Measurements from ENCODE around the gene RBM4. TPM values are rescaled to one million over a fixed set of nuclear protein-coding genes. Genes with fewer than 3 reads are reported as not detected.

Gene RBM4
- total and polyA plus RNA-seq, 2 donors from 2014 or later: 125 to 168 TPM

GRCh38 chr11:66684635-66685034 lies 46.1 kb downstream of the RBM4 start:
- intact Hi-C loops (cut with DNase I): loop anchor here (10.0 kb wide), 1 partner anchor 280 kb away; no protein-coding TSS in a partner anchor
- DNase-seq: no peak

GRCh38 chr11:66685276-66686099 lies 47.0 kb downstream of the RBM4 start:
- Histone ChIP-seq H3K36me3 (ENCODE audit: control insufficient read depth in 2 of 3, insufficient read depth in 3 of 3, low read length in 3 of 3) (peaks cover 0 to 6% (median 3%) of the 10 kb centered on the region in 3 donors), H3K4me1 (ENCODE audit: control insufficient read depth in 2 of 3, insufficient read depth in 2 of 3, low read depth in 1 of 3, low read length in 3 of 3) (no peaks in the 10 kb centered on the region), H3K27ac (ENCODE audit: low read depth in 2 of 2, low read length in 2 of 2) (no peak overlapping the region), H3K4me3 (ENCODE audit: low read length in 3 of 3) (no peak overlapping the region), H3K27me3 (ENCODE audit: control insufficient read depth, insufficient read depth, low read length) (no peaks in the 10 kb centered on the region), H3K9ac (ENCODE audit: low read length in 3 of 3) (no peak overlapping the region), H3K9me3 (ENCODE audit: control insufficient read depth in 2 of 3, insufficient read depth in 1 of 3, low read length in 3 of 3) (no peaks in the 10 kb centered on the region)
- intact Hi-C loops (cut with DNase I): loop anchor here (10.0 kb wide), 1 partner anchor 281 kb away; no protein-coding TSS in a partner anchor
- DNase-seq: peak in 1 of 5 donors; percentile 37
- no peak for TF ChIP-seq CTCF (IDR thresholded peaks at IDR 0.05; ENCODE audit: borderline replicate concordance, extremely low read depth, insufficient read depth)
- FAIRE-seq: no peak

More at GRCh38 chr11:66684635-66685034, 46.1 kb downstream of the RBM4 start:
- Histone ChIP-seq H3K9ac (ENCODE audit: low read length in 3 of 3) (no peak overlapping the region), H3K4me1 (ENCODE audit: control insufficient read depth in 2 of 3, insufficient read depth in 2 of 3, low read depth in 1 of 3, low read length in 3 of 3) (no peaks in the 10 kb centered on the region), H3K36me3 (ENCODE audit: control insufficient read depth in 2 of 3, insufficient read depth in 3 of 3, low read length in 3 of 3) (peaks cover 0 to 3% (median 0%) of the 10 kb centered on the region in 3 donors), H3K27ac (ENCODE audit: low read depth in 2 of 2, low read length in 2 of 2) (no peak overlapping the region), H3K9me3 (ENCODE audit: control insufficient read depth in 2 of 3, insufficient read depth in 1 of 3, low read length in 3 of 3) (no peaks in the 10 kb centered on the region), H3K4me3 (ENCODE audit: low read length in 3 of 3) (no peak overlapping the region), H3K27me3 (ENCODE audit: control insufficient read depth, insufficient read depth, low read length) (no peaks in the 10 kb centered on the region)
- TF ChIP-seq CTCF (IDR thresholded peaks at IDR 0.05; ENCODE audit: borderline replicate concordance, extremely low read depth, insufficient read depth): no peak
- no peak for FAIRE-seq

- Histone ChIP-seq H3K4me3 (ENCODE audit: low read length in 3 of 3) (no peak overlapping the region), H3K36me3 (ENCODE audit: control insufficient read depth in 2 of 3, insufficient read depth in 3 of 3, low read length in 3 of 3) (peaks cover 0 to 7% (median 4%) of the 10 kb centered on the region in 3 donors), H3K4me1 (ENCODE audit: control insufficient read depth in 2 of 3, insufficient read depth in 2 of 3, low read depth in 1 of 3, low read length in 3 of 3) (no peaks in the 10 kb centered on the region), H3K9ac (ENCODE audit: low read length in 3 of 3) (no peak overlapping the region), H3K27me3 (ENCODE audit: control insufficient read depth, insufficient read depth, low read length) (no peaks in the 10 kb centered on the region), H3K27ac (ENCODE audit: low read depth in 2 of 2, low read length in 2 of 2) (no peak overlapping the region), H3K9me3 (ENCODE audit: control insufficient read depth in 2 of 3, insufficient read depth in 1 of 3, low read length in 3 of 3) (no peaks in the 10 kb centered on the region)
- FAIRE-seq (no peak), DNase-seq (no peak)
- TF ChIP-seq CTCF (IDR thresholded peaks at IDR 0.05; ENCODE audit: borderline replicate concordance, extremely low read depth, insufficient read depth): no peak
- intact Hi-C loops (cut with DNase I): loop anchor here (10.0 kb wide), 1 partner anchor 281 kb away; no protein-coding TSS in a partner anchor
Measured at GRCh38 chr11:66686100-66686785, 47.7 kb downstream of the RBM4 start.

Measured in kidney (tissue), 14 donors.